GM12874 (cell line): ENCODE measurements around the gene AMOTL2.

ENCODE experiments used
- TF ChIP-seq, protein P1 (sequence below): IDR thresholded peaks from 2 replicates; pipeline ENCODE4 v1.5.1; 2011; ENCODE audit warnings: low read depth, mild to moderate bottlenecking, control low read depth, low read length, moderate library complexity; ENCODE audit not compliant: insufficient read depth

The AMOTL2 gene

DNA sequence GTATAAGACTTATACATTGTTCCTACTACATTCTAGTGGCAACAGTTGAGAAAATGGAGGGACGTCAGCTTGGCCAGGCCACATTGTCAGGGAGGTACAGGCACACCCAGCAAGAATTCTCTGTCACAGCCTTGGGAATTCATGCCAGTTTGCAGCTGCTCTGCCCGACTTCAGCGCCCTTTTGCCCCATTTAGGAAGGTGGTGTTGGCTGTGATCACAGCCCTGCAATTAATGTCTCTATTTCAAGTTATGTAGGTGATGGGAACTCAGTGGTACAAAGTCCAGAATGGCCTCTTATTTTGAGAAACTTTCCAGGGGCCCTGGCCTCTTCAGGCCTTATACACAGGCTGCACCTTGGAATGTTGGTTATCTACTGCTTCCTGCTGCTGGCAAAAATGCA is 26.7 kb downstream of the AMOTL2 start:
- TF ChIP-seq, protein P1, sequence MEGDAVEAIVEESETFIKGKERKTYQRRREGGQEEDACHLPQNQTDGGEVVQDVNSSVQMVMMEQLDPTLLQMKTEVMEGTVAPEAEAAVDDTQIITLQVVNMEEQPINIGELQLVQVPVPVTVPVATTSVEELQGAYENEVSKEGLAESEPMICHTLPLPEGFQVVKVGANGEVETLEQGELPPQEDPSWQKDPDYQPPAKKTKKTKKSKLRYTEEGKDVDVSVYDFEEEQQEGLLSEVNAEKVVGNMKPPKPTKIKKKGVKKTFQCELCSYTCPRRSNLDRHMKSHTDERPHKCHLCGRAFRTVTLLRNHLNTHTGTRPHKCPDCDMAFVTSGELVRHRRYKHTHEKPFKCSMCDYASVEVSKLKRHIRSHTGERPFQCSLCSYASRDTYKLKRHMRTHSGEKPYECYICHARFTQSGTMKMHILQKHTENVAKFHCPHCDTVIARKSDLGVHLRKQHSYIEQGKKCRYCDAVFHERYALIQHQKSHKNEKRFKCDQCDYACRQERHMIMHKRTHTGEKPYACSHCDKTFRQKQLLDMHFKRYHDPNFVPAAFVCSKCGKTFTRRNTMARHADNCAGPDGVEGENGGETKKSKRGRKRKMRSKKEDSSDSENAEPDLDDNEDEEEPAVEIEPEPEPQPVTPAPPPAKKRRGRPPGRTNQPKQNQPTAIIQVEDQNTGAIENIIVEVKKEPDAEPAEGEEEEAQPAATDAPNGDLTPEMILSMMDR = no peak

DNA sequence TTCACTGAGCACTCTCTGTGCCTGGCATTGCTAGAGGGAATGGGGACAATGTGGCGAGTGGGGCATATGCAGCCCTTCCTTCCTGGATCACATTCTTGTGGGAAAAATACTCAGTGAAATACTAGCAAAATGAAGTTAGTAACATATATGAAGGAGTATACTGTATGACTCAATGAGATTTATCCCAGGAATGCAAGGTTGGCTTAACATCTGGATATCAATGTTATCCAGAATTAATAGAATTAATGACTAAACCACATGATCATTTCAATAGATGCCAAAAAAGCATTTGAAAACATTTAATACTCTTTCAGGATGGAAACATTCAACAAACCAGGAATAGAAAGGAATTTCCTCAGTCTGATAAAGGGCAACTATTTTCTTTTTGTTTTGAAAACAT is 27.5 kb downstream of the AMOTL2 start:
- TF ChIP-seq, protein P1 = no peak

DNA sequence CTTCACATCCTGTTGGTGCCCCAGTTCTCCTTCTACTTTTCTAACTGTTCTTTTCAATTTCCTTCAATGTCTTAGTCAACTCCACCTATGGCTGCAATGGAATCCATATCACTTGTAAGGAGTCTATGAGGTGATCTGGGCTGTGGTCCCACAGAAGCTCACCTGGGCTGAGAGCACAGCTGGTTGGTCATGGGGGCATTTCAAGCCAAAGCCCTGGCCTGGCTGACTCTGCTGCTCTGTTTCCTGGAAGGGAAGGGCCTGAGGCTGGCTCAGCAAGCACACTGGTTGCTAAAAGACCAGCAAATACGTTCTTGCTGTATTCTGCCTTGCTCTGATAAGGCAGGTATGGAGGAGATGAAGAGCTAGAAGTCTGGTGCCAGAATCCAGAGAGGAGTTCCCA is 29.0 kb downstream of the AMOTL2 start:
- TF ChIP-seq, protein P1 = no peak

DNA sequence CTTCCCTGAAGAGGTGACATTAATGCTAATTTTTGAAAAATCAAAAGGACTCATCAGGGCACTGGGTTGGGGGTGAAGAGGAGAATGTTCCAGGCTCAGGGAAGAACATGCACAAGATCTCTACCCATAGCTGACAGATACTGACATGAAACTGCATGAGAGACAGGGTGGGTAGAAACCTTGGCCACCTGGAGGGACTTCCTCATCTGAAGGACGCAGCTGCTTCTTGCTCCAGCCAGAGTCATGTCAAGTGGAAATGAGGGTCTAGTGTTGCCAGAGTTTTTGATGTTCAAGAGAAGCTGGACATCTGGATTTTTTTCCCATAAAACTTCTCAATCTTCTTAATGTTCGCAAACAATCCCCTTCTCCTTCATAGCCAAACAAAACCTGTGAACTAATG is 29.7 kb downstream of the AMOTL2 start:
- TF ChIP-seq, protein P1 = no peak

DNA sequence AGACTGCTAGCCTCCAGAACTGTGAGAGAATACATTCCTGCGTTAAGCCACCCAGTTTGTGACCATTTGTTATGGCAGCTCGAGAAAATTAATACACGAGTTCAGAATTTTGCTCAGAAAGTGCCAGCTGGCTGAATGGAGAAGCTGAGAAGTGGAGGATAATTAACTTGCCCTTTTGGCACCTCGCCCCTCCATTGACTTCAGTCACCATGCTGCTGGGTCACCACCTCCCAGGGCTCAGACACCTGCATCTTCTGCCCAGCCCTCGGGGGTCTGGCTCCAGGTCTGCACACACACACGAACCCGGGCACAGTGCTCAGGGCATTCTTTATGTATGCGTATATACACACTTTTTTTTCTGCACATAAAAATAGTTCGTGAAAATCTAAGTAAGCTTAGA is 32.0 kb downstream of the AMOTL2 start:
- TF ChIP-seq, protein P1 = no peak

DNA sequence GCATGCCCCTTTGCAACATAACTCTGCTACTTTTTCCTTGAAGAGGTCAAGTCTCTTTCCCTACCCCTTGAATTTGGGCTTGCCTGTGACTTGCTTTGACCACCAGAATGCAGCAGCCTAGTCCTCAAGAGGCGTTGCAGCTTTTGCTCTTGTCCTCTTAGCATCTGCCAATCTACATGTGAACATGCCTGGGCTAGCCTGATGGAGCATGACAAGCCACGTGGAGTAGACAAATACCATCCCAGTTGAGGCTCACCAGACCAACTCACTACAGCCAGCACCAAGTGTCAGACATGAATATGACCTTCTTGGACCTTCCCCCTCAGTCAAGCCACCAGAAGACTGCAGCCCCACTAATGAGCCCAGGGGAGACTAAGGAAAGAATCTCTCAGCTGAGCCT is 32.9 kb downstream of the AMOTL2 start:
- TF ChIP-seq, protein P1 = no peak

DNA sequence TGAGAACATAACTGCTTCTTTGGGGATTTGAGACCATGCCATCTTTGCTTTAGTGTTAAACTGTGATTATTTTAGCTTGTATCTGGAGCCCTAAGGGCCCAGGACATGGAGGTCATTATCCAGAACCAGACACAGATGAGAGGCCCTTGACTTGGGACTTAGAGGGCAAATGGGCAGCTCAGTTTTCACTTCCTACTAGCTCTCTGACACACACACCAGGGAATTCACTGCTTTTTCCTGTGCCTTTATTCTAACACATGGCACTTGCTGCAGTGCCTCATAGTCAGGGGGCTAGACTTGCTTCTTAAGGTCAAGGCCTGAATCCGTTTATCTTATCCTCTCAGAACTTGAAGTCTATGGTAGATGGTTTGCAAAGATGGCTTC is 33.3 kb downstream of the AMOTL2 start:
- TF ChIP-seq, protein P1 = no peak
